GM10266 (cell line): ENCODE results near the gene PRR33.

Experiments
- DNase-seq: peaks from one replicate; pipeline ENCODE4 v3.0.0; 2012; ENCODE audit errors: extremely low spot score
- CTCF ChIP-seq: IDR thresholded peaks from 2 replicates; pipeline ENCODE4 v1.5.1; 2012; ENCODE audit warnings: mild to moderate bottlenecking, low read depth; ENCODE audit not compliant: control insufficient read depth, insufficient read depth; ENCODE audit errors: missing control alignments

Gene PRR33

GRCh38 chr11:1873048-1873812 is 18.5 kb downstream of the PRR33 start:
- no peak for TF ChIP-seq CTCF
- peak; percentile 34 for DNase-seq

GRCh38 chr11:1872267-1872985 is 19.3 kb downstream of the PRR33 start:
- no peak for TF ChIP-seq CTCF
- DNase-seq, result no peak

GRCh38 chr11:1871531-1871930 is 20.2 kb downstream of the PRR33 start:
- no peak for DNase-seq
- no peak for TF ChIP-seq CTCF

- TF ChIP-seq CTCF, result no peak
- DNase-seq, result no peak
These were observed 20.8 kb downstream of the PRR33 start for GRCh38 chr11:1870721-1871466.

- no peak for TF ChIP-seq CTCF
- peak; percentile 40 for DNase-seq
These were observed 21.4 kb downstream of the PRR33 start for GRCh38 chr11:1870326-1870696.

GRCh38 chr11:1869427-1870325 is 22.0 kb downstream of the PRR33 start:
- DNase-seq, result peak; percentile 37
- TF ChIP-seq CTCF, result no peak
